ENCODE measurements around the gene UST.

UST gene

GRCh38 chr6:148747471-148748165 is 788 bp downstream of the UST start:
- Histone ChIP-seq H3K9me3 (ENCODE audit: insufficient read depth, low read depth, low read length) (no peaks in the 10 kb centered on the region), H3K27me3 (ENCODE audit: insufficient read depth, low read length, poor library complexity, severe bottlenecking) (no peaks in the 10 kb centered on the region), H3F3A (ENCODE audit: low read depth) (no peaks in the 10 kb centered on the region), H4K20me1 (ENCODE audit: insufficient read depth, low read length, poor library complexity, severe bottlenecking) (peaks cover 17% of the 10 kb centered on the region), H3K4me2 (ENCODE audit: low read depth, low read length, poor library complexity, severe bottlenecking) (peak overlapping the region; percentile 75), H3K4me1 (ENCODE audit: insufficient read depth, low read length, poor library complexity, severe bottlenecking) (peaks cover 24% of the 10 kb centered on the region), H3K9ac (ENCODE audit: low read depth, low read length, poor library complexity, severe bottlenecking) (peak overlapping the region; percentile 75), H3K79me2 (ENCODE audit: insufficient read depth, low read length) (peaks cover 41% of the 10 kb centered on the region; the same call in 1 of the 2 replicates), H3K9me2 (replicated peaks; ENCODE audit: low read depth, low read length) (no peaks in the 10 kb centered on the region), H3K36me3 (ENCODE audit: insufficient read depth, low read length) (no peaks in the 10 kb centered on the region), H3K4me3 (ENCODE audit: low read length, poor library complexity, severe bottlenecking) (peak overlapping the region; percentile 74), H2AFZ (ENCODE audit: low read length) (peak overlapping the region; percentile 84)
- no peak for TF ChIP-seq EZH2phosphoT487 (IDR thresholded peaks at IDR 0.05; ENCODE audit: borderline replicate concordance)
- TF ChIP-seq CTCF (conservative IDR thresholded peaks at IDR 0.05; ENCODE audit: low read length): 0 out of 2 replicates have a peak, but pooled peaks have one; percentile 22

GRCh38 chr6:148749674-148750073 is 2.8 kb downstream of the UST start:
- peak overlapping the region; percentile 74 for H3K4me3 ChIP-seq (ENCODE audit: low read length, poor library complexity, severe bottlenecking)
- H3K27me3 ChIP-seq (ENCODE audit: insufficient read depth, low read length, poor library complexity, severe bottlenecking): no peaks in the 10 kb centered on the region
- H3F3A ChIP-seq (ENCODE audit: low read depth): no peaks in the 10 kb centered on the region
- H3K9me2 ChIP-seq (replicated peaks; ENCODE audit: low read depth, low read length): no peaks in the 10 kb centered on the region
- H3K4me1 ChIP-seq (ENCODE audit: insufficient read depth, low read length, poor library complexity, severe bottlenecking): peaks cover 24% of the 10 kb centered on the region
- no peaks in the 10 kb centered on the region for H3K9me3 ChIP-seq (ENCODE audit: insufficient read depth, low read depth, low read length)
- TF ChIP-seq CTCF (conservative IDR thresholded peaks at IDR 0.05; ENCODE audit: low read length): no peak
- TF ChIP-seq EZH2phosphoT487 (IDR thresholded peaks at IDR 0.05; ENCODE audit: borderline replicate concordance): no peak
- peaks cover 51% of the 10 kb centered on the region for H3K79me2 ChIP-seq (ENCODE audit: insufficient read depth, low read length)
- peak overlapping the region; percentile 75 for H3K4me2 ChIP-seq (ENCODE audit: low read depth, low read length, poor library complexity, severe bottlenecking)
- peaks cover 17% of the 10 kb centered on the region for H4K20me1 ChIP-seq (ENCODE audit: insufficient read depth, low read length, poor library complexity, severe bottlenecking)
- H2AFZ ChIP-seq (ENCODE audit: low read length): no peak overlapping the region
- no peak overlapping the region for H3K9ac ChIP-seq (ENCODE audit: low read depth, low read length, poor library complexity, severe bottlenecking)
- H3K36me3 ChIP-seq (ENCODE audit: insufficient read depth, low read length): no peaks in the 10 kb centered on the region

GRCh38 chr6:148750838-148751792 is 4.3 kb downstream of the UST start:
- H3K9me2 ChIP-seq (replicated peaks; ENCODE audit: low read depth, low read length): no peaks in the 10 kb centered on the region
- H3K4me1 ChIP-seq (ENCODE audit: insufficient read depth, low read length, poor library complexity, severe bottlenecking): peaks cover 18% of the 10 kb centered on the region
- peak overlapping the region; percentile 35 for H3K4me2 ChIP-seq (ENCODE audit: low read depth, low read length, poor library complexity, severe bottlenecking)
- H3K4me3 ChIP-seq (ENCODE audit: low read length, poor library complexity, severe bottlenecking): peak overlapping the region; percentile 7
- H4K20me1 ChIP-seq (ENCODE audit: insufficient read depth, low read length, poor library complexity, severe bottlenecking): peaks cover 17% of the 10 kb centered on the region
- TF ChIP-seq EZH2phosphoT487 (IDR thresholded peaks at IDR 0.05; ENCODE audit: borderline replicate concordance): no peak
- TF ChIP-seq CTCF (conservative IDR thresholded peaks at IDR 0.05; ENCODE audit: low read length): no peak
- H3K9me3 ChIP-seq (ENCODE audit: insufficient read depth, low read depth, low read length): no peaks in the 10 kb centered on the region
- no peaks in the 10 kb centered on the region for H3K27me3 ChIP-seq (ENCODE audit: insufficient read depth, low read length, poor library complexity, severe bottlenecking)
- H3K79me2 ChIP-seq (ENCODE audit: insufficient read depth, low read length): peaks cover 56% of the 10 kb centered on the region
- H3K9ac ChIP-seq (ENCODE audit: low read depth, low read length, poor library complexity, severe bottlenecking): no peak overlapping the region
- H3K36me3 ChIP-seq (ENCODE audit: insufficient read depth, low read length): no peaks in the 10 kb centered on the region
- H3F3A ChIP-seq (ENCODE audit: low read depth): no peaks in the 10 kb centered on the region
- H2AFZ ChIP-seq (ENCODE audit: low read length): no peak overlapping the region

Data from Loucy (cell line).